Erythroblast (primary cell): ENCODE results near the gene ZNRF4.

Source experiments
- DNase-seq, 2 experiments: peaks; one replicate each; lab custom pipeline; 2025; lab: John Stamatoyannopoulos, UW
- GATA1 ChIP-seq: IDR thresholded peaks from 2 replicates; pipeline ENCODE4 v1.6.1; 2011; ENCODE audit warnings: low read depth, mild to moderate bottlenecking, control low read depth, low read length, moderate library complexity
- POLR2A ChIP-seq: IDR thresholded peaks from 2 replicates; pipeline ENCODE4 v1.6.1; 2011; ENCODE audit warnings: mild to moderate bottlenecking, low read length

Gene ZNRF4

DNA sequence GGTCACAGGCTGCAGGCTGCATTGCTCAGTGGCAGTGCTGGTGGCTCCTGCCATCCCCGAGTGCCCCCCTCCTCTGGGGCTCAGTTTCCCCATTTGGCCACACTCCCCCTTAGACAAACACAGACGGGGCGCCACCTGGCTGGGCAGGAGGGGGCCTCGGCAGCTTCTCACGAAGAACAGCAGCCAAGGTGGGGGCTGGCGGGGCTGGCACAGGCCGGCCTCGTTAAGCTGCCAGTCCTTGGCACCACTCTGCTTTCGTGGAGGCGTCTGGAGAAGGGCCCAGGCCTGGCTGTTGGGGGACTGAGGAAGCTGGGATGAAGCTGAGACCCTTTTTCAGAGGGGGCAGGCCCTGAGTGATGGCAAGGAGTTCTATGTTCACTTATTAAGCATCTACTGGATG lies 3.7 kb upstream of the ZNRF4 start:
- no peak for DNase-seq
- TF ChIP-seq GATA1, result no peak

DNA sequence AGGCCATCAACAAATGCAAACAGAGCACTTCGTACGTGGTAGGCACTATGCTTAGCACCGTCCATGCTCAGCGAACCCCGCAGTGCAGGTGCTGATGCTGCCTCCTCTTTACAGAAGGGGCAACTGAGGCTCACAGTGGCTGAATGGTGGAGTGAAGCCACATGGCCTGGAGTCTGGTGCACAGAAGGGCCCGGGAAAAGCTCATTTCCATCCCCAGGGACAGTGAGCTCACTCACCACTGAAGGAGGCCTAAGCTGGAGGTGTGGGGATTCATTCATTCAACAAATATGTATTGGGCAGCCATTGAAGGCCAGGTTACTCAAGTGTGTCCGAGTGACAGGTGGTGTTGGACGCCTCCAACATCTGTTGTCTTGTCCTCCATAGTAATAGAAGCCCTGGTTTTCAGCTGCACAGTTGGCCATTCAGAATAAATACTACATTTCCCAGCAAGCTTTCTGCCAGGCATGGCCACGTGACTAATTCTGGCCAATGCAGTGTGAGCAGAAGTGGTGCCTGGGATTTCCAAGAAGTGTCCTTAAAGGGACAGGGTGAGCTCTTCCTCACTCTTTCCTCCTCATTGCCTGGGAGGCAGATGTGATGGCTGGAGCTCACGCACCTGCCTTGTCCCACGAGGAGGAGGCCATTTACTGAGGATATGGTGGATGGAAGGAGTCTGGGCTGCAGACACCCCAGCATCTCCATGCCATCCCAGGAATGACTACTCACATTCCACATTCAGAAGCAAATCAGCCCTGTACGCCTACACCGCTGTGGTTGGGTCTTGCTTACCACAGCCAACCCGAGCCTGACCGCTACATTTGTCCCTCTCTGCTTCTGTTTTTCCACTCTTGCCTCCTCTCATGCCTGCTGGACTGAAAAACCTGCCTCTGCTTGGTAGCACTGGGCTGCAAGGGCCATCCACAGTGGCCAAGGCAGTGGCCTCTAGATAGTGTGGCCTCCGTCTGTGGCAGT lies 2.3 kb upstream of the ZNRF4 start:
- DNase-seq, result no peak
- TF ChIP-seq GATA1, result no peak
- no peak for TF ChIP-seq POLR2A

DNA sequence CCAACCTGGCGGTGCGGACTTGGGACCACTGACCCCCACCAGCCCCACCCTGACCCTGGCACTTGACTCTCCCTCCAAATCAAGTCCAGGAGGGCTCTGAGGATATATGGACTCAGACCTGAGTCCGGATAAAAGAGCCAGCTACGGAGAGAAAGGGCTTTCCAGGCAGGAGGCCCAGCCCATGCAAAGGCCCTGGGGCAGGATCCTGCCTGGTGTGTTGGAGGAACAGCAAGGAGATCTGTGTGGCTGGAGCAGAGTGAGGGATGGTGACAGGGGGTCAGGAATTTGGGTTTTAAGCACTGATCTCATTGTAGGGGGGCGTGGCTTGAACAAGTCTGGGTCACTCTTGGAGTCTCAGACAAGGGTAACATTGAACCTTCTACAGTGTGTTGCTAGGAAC lies 474 bp upstream of the ZNRF4 start:
- TF ChIP-seq POLR2A (no peak), GATA1 (no peak)
- no peak for DNase-seq

DNA sequence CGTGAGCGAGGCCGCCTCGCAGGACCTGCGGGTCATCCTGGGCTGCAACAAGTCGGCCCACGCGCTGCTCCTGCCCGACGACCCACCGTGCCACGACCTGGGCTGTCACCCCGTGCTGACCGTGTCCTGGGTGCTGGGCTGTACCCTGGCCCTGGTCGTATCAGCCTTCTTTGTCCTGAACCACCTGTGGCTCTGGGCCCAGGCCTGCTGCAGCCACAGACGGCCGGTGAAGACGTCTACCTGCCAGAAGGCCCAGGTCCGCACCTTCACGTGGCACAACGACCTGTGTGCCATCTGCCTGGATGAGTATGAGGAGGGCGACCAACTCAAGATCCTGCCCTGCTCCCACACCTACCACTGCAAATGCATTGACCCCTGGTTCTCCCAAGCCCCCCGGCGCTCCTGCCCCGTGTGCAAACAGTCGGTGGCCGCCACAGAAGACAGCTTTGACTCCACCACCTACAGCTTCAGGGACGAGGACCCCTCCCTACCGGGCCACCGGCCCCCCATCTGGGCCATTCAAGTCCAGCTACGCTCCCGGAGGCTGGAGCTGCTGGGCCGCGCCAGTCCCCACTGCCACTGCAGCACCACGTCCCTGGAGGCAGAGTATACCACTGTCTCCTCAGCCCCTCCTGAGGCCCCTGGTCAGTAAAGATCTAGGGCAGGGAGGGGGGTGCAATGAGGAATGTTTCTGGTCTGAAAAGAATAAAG lies 1.1 kb downstream of the ZNRF4 start:
- DNase-seq, result no peak
- TF ChIP-seq GATA1 (no peak), POLR2A (no peak)

DNA sequence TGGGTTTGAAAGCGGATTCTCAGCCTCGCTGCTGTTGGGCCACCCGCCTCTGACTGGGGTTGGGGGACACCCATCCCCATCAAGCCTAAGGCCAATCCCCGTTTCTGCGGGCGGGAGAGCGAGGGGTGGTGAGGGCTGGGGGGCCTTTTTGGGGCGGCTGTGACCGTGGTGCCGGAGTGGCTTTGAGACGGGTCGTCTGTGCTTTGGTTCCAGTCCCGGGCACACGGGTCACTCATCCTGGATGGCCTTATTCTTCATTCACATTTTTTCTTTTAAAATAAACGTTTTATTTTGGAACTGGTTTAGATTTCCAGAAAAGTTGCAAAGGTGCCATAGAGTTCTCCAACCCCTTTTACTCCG lies 1.6 kb downstream of the ZNRF4 start:
- no peak for DNase-seq
- no peak for TF ChIP-seq GATA1
- TF ChIP-seq POLR2A, result no peak

DNA sequence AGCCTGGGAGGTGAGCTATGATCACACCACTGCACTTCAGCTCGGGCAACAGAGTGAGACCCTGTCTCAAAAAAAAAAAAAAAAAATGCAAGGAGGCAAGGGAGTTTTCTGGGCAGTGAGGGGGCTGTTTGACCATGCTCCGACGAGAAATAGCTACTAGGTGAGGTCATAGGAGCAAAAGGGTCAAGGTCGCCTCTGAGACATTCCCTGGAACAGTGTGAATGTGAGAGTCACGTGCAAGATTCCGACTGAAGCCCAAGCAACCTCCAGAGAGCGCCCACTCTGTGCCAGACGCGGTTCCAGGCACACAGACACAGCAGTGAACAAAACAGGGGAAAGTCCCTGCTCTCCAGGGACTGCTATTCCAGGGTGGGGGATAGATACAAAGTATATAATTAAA lies 2.5 kb downstream of the ZNRF4 start:
- TF ChIP-seq POLR2A, result no peak
- no peak for TF ChIP-seq GATA1
- DNase-seq, result no peak

DNA sequence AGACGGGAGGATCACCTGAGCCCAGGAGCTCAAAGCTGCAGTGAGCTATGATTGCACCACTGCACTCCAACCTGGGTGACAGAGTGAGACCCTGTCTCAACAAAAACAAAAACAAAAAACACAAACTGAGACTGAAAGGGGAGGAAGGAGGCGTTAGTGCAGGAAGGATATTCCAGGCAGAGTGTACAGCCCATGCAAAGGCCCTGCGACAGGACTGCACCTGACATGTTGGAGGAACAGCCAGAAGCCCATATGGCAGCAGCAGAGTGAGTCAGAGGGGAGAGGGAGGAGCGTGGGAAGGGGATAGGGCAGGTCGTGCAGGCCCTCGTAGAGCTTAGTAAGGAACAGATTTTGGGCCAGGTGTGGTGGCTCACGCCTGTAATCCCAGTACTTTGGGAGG lies 3.2 kb downstream of the ZNRF4 start:
- no peak for DNase-seq
- TF ChIP-seq GATA1, result no peak
- TF ChIP-seq POLR2A, result no peak

DNA sequence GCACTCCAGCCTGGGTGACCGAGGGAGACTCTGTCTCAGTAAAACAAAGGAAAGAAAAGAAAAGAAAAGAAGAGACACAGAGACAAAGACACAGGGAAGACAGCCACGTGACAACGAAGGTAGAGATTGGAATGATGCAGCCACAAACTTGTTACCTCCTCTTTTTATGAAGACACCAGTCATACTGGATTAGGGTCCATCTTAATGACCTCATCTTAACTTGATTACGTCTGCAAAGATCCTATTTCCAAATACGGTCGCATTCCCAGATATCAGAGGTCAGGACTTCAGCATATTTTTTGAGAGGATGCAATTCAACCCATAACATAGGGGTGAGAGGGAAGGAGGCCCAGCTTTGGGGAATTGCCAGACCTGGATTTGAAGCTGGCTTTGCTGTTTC lies 4.1 kb downstream of the ZNRF4 start:
- TF ChIP-seq GATA1 (no peak), POLR2A (no peak)
- no peak for DNase-seq

DNA sequence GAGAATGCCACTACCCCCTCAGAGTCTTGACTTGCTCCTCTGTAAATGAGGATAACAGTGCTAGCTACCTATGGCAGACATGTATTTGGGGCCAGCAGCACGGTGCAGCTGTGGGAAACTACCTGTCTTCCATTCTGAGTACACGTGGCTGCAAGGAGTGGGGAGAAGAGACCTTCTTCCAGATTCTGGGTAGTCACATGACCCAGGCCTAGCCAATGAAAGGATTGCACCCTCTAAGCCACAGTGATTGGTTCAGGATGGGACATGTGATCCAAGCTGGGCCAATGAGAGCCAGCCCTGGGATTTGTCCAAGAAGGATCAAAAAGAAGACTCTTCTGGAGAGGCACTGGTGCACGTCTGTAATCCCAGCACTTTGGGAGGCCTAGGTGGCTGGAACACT lies 5.5 kb downstream of the ZNRF4 start:
- TF ChIP-seq GATA1 (no peak), POLR2A (no peak)
- DNase-seq, result no peak

DNA sequence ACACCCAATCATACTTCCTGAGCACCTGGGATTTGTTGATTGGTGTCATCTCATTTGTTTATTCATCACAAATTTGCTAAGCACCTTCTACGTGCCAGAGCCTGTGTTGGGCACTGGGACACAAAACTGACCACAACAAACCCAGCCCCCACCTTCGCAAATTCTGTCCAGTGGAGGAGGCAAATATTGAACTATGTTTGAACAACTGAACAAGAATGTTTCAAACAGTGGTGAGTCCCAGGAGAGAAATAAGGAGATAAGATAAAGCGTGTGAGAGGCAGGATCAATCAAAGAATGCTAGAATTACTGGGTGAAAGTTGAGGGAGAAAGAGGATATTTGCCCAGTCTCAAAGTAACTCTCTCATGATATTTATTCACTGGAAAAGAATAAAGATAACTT lies 8.7 kb downstream of the ZNRF4 start:
- no peak for TF ChIP-seq GATA1
- TF ChIP-seq POLR2A, result no peak
- no peak for DNase-seq

DNA sequence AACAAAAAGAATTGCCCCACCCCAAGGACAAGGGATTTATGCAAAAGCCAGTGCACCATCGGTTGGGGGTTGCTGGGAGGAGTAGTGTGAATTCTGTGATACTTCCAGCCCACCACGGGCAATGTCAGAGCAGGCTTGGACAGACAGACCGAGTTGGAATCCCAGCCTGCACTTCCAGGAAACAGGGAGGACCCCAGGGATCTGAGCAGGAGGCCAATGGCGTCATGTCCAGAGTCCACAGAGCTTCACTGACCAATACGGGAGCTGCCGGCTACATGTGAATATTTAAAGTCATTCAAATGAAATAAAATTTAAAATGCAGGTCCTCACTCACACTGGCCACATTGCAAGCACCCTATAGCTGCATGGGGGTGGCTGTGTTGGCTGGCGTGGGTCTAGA lies 10.9 kb downstream of the ZNRF4 start:
- no peak for TF ChIP-seq GATA1
- no peak for TF ChIP-seq POLR2A
- no peak for DNase-seq

DNA sequence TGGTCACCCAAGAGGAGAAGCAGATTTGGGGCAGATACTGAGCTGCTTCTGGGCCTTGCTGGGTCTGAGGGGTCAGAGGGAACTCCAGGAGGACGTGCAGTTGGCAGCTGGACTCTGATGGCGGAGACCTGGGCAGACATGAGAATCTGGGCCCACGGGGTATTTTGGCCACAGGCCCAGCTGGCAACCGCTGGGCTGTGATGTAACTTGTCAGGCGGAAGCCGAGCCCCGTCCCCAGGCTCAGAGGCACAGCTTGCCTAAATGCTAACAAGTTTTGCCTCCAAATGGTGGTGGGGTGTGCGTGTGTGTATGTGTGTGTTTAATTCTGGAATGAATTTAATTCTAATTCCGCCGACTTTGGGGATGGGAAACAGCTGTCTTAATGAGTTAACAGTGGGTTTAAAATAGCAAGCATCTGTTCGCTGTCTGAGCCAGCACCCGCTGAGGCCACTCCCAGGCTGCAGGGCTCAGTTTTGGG lies 11.6 kb downstream of the ZNRF4 start:
- TF ChIP-seq GATA1, result no peak
- no peak for TF ChIP-seq POLR2A
- no peak for DNase-seq

DNA sequence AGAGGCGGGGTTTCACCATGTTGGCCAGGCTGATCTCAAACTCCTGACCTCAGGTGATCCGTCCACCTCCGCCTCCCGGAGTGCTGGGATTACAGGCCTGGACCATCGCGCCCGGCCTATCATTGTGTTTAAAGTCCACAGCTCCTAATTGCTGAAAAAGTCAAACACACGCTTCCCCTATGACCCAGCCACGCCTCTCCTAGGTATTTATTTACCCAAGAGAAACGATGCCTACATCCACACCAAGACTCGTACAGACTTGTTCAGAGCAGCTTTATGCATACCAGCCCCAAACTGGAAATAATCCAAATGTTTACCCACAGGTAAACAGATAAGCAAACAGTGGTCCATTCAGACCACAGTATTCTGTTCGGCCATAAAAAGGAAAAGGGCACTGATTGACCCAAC lies 15.1 kb downstream of the ZNRF4 start:
- no peak for DNase-seq
- no peak for TF ChIP-seq POLR2A
- no peak for TF ChIP-seq GATA1

DNA sequence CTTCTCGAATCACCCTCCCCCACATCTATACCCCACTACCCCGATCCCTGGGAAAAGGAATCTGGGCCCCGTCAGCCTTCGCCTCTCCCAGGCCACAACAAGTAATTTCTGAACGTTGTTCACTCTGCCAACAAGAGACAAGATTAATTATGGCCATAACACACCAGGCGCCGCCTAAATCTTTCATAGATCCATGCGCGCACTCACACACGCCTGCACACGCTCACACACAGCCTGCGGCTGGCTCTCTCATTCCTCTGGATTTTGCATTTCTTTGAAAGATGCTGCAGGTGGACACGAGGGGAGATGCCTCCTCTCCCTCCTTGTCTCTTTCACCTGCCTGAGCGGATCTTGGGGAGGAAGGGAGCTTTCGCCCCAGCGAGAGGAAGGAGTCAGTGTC lies 17.1 kb downstream of the ZNRF4 start:
- TF ChIP-seq POLR2A (no peak), GATA1 (no peak)

DNA sequence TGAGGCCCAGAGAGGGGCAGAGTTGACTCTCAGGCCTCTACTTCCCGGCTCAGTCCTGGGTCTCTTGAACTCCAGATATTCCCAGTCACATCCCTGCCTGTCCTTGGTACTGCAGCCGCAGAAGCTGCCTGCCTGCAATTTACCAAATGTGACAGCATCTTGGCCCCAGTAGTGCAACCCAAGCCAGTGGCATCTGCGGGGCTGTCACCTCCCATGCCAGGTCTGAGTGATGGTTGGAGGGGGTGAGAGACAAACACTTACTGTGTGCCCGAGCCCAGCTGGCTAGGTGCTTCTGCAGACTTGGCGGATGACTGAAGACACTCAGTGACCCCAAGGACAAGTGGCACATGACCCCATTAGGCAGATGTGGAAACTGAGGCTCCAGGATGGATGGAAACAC lies 18.4 kb downstream of the ZNRF4 start:
- DNase-seq, result no peak
- TF ChIP-seq POLR2A (no peak), GATA1 (no peak)

More for the DNA sequence above, 17.1 kb downstream of the ZNRF4 start:
- DNase-seq, result no peak
